RWPE2 (cell line): ENCODE results near the gene KCNK1.
A peak's percentile ranks its signal among the peaks of the same experiment; 100 is the strongest.

Experiments
- ATAC-seq: fragments of 200-7000 bp; cut with Tn5 transposase; 3 replicates; pipeline ENCODE4 v1.9.1; 2021; ENCODE audit warnings: low read depth
- DNase-seq: peaks from one replicate; pipeline ENCODE4 v3.0.0-alpha.2; 2020; ENCODE audit warnings: low spot score
- H3K27ac ChIP-seq: fragments of 450-650 bp; 2 replicates; pipeline ENCODE4 v1.5.1; 2017; ENCODE audit warnings: mild to moderate bottlenecking; ENCODE audit not compliant: poor library complexity, severe bottlenecking
- H3K27me3 ChIP-seq: fragments of 250-450 bp; sonication (Bioruptor Pico); 2 replicates; pipeline ENCODE4 v1.5.1; 2021; ENCODE audit warnings: mild to moderate bottlenecking, moderate library complexity; ENCODE audit not compliant: insufficient read depth, poor library complexity, severe bottlenecking
- H3K36me3 ChIP-seq: fragments of 250-450 bp; sonication (Bioruptor Pico); 2 replicates; pipeline ENCODE4 v1.5.1; 2020; ENCODE audit warnings: low read depth, mild to moderate bottlenecking, moderate library complexity
- H3K4me1 ChIP-seq: fragments of 250-450 bp; sonication (Bioruptor Pico); 2 replicates; pipeline ENCODE4 v1.5.1; 2021; ENCODE audit warnings: mild to moderate bottlenecking, moderate library complexity; ENCODE audit not compliant: insufficient read depth, poor library complexity, severe bottlenecking
- H3K4me3 ChIP-seq: fragments of 250-450 bp; sonication (Bioruptor Pico); 2 replicates; pipeline ENCODE4 v1.5.1; 2021; ENCODE audit warnings: mild to moderate bottlenecking, moderate library complexity; ENCODE audit not compliant: severe bottlenecking
- H3K9me3 ChIP-seq: fragments of 250-450 bp; sonication (Bioruptor Pico); 2 replicates; pipeline ENCODE4 v1.5.1; 2021; ENCODE audit warnings: mild to moderate bottlenecking, moderate library complexity; ENCODE audit not compliant: severe bottlenecking
- CTCF ChIP-seq: fragments of 450-650 bp; IDR thresholded peaks from one replicate; pipeline ENCODE4 v1.5.1; 2017; ENCODE audit warnings: mild to moderate bottlenecking, moderate library complexity; ENCODE audit not compliant: poor library complexity, severe bottlenecking

KCNK1 gene

GRCh38 chr1:233652526-233652925, 38.6 kb downstream of the KCNK1 start:
- Histone ChIP-seq H3K4me3 (no peak overlapping the region), H3K27me3 (no peaks in the 10 kb centered on the region), H3K27ac (no peak overlapping the region), H3K4me1 (peaks cover 14% of the 10 kb centered on the region), H3K36me3 (no peaks in the 10 kb centered on the region), H3K9me3 (no peaks in the 10 kb centered on the region)
- DNase-seq (no peak), ATAC-seq (no peak)
- no peak for TF ChIP-seq CTCF

GRCh38 chr1:233654658-233655280, 40.9 kb downstream of the KCNK1 start:
- DNase-seq, result no peak
- Histone ChIP-seq H3K27ac (no peak overlapping the region), H3K4me3 (no peak overlapping the region), H3K27me3 (no peaks in the 10 kb centered on the region), H3K4me1 (peaks cover 14% of the 10 kb centered on the region), H3K9me3 (no peaks in the 10 kb centered on the region), H3K36me3 (no peaks in the 10 kb centered on the region)
- ATAC-seq, result peak; percentile 63; the same call in 2 of the 3 replicates
- no peak for TF ChIP-seq CTCF

DNA sequence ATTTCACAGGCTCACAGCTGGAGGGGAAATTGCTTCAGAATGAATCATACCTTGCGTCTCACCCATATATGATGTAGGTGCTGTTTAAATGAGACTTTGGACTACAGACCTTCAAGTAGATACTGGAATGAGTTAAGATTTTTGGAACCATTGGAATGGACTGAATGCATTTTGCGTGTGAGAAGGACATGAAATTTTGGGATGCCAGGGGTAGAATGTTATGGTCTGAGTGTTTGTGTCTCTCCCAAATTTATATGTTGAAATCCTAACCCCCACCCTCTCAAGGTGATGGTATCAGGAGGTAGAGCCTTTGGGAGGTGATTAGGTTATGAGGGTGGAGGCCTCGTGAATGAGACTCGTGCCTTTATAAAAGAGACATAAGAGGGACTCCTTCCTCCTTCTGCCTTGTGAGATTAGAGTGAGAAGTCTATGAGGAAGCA, 41.4 kb downstream of the KCNK1 start:
- Histone ChIP-seq H3K4me1 (peaks cover 14% of the 10 kb centered on the region), H3K4me3 (no peak overlapping the region), H3K27ac (no peak overlapping the region), H3K27me3 (no peaks in the 10 kb centered on the region), H3K36me3 (no peaks in the 10 kb centered on the region), H3K9me3 (no peaks in the 10 kb centered on the region)
- TF ChIP-seq CTCF, result no peak
- DNase-seq (no peak), ATAC-seq (peak; percentile 49; the same call in 1 of the 3 replicates)

GRCh38 chr1:233656032-233656635, 42.2 kb downstream of the KCNK1 start:
- DNase-seq (no peak), ATAC-seq (no peak)
- no peaks in the 10 kb centered on the region for H3K27me3 ChIP-seq
- no peak overlapping the region for H3K4me3 ChIP-seq
- TF ChIP-seq CTCF, result no peak
- H3K27ac ChIP-seq, result no peak overlapping the region
- no peaks in the 10 kb centered on the region for H3K36me3 ChIP-seq
- H3K9me3 ChIP-seq, result no peaks in the 10 kb centered on the region
- H3K4me1 ChIP-seq, result peaks cover 14% of the 10 kb centered on the region

- H3K4me1 ChIP-seq, result peaks cover 14% of the 10 kb centered on the region
- no peaks in the 10 kb centered on the region for H3K27me3 ChIP-seq
- DNase-seq, result no peak
- no peak overlapping the region for H3K4me3 ChIP-seq
- no peaks in the 10 kb centered on the region for H3K9me3 ChIP-seq
- no peak for TF ChIP-seq CTCF
- H3K27ac ChIP-seq, result no peak overlapping the region
- no peak for ATAC-seq
- no peaks in the 10 kb centered on the region for H3K36me3 ChIP-seq
Observed at GRCh38 chr1:233656687-233657086, 42.8 kb downstream of the KCNK1 start.
